ENCODE measurements around the gene REST. TPM values are rescaled to one million over a fixed set of nuclear protein-coding genes. Genes with fewer than 3 reads are reported as not detected.
"Not testable (repeated sequence)": the region's sequence is repeated elsewhere in the genome, so short reads cannot be mapped to it uniquely, and the experiment has no call there.

Gene REST
- total RNA-seq, 6 donors from 2014 or later: 18.3 to 40.2 (median 31.8) TPM

DNA sequence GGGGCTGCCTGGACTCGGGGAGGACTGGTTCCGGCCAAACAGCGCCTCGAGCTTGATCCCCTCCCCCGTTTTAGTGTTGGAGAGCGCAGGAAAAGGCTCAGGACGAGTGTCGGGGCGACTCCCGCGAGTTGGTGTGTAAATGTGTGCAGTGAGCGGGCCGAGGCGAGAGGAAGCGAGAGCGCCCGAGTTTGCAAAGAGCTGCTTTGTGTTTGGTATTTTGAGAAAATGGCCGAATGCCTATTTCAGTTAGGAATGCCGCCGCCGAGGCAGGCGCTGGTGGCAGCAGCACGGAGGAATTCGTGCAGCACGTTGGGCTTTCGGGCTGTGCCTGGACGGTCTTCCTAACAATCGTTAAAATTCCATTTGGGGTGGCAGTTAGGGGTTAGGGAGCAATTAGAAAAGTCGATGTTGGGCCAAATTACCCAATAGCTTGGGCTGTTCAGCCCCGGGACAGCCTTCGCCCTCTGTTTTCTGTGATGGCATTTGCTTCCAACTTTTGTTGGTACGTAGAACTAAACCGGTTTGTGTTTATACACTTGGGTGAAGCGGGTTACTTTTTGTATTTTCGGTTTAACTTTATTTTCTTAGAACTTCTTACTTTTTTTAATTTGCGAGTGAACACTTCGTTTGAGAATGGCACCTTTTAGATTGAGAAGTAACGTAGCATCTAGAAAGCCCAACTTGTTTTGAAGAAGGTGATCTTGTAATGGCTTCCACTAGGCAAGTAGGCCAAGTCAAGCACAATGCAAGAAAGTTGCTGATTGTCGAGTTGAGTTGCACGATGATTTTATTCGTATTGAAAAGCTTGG, 1.6 kb downstream of the REST start:
- Histone ChIP-seq H3K27me3 (no peaks in the 10 kb centered on the region), H3K36me3 (no peaks in the 10 kb centered on the region), H3K4me1 (peaks cover 30 to 46% (median 38%) of the 10 kb centered on the region in 4 donors), H3K9me3 (no peaks in the 10 kb centered on the region), H3K4me3 (peak overlapping the region; percentile 71 to 85 (median 74)), H3K27ac (peak overlapping the region; percentile 90 to 94 (median 92))
- DNase-seq (peak in 1 of 2 donors; percentile 52), ATAC-seq (ENCODE audit: low FRiP score in 2 of 2) (peak; percentile 23 to 28)
- no peak for TF ChIP-seq POLR2A (IDR thresholded peaks at IDR 0.05)
- TF ChIP-seq, protein P1, sequence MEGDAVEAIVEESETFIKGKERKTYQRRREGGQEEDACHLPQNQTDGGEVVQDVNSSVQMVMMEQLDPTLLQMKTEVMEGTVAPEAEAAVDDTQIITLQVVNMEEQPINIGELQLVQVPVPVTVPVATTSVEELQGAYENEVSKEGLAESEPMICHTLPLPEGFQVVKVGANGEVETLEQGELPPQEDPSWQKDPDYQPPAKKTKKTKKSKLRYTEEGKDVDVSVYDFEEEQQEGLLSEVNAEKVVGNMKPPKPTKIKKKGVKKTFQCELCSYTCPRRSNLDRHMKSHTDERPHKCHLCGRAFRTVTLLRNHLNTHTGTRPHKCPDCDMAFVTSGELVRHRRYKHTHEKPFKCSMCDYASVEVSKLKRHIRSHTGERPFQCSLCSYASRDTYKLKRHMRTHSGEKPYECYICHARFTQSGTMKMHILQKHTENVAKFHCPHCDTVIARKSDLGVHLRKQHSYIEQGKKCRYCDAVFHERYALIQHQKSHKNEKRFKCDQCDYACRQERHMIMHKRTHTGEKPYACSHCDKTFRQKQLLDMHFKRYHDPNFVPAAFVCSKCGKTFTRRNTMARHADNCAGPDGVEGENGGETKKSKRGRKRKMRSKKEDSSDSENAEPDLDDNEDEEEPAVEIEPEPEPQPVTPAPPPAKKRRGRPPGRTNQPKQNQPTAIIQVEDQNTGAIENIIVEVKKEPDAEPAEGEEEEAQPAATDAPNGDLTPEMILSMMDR (IDR thresholded peaks at IDR 0.05): no peak
- no peak for TF ChIP-seq POLR2AphosphoS5 (IDR thresholded peaks at IDR 0.05)
- no peak for TF ChIP-seq EP300 (IDR thresholded peaks at IDR 0.05)
- 1 to 2% methylated on average over 19 to 41 of the region's 41 CpGs for WGBS, 2 donors

DNA sequence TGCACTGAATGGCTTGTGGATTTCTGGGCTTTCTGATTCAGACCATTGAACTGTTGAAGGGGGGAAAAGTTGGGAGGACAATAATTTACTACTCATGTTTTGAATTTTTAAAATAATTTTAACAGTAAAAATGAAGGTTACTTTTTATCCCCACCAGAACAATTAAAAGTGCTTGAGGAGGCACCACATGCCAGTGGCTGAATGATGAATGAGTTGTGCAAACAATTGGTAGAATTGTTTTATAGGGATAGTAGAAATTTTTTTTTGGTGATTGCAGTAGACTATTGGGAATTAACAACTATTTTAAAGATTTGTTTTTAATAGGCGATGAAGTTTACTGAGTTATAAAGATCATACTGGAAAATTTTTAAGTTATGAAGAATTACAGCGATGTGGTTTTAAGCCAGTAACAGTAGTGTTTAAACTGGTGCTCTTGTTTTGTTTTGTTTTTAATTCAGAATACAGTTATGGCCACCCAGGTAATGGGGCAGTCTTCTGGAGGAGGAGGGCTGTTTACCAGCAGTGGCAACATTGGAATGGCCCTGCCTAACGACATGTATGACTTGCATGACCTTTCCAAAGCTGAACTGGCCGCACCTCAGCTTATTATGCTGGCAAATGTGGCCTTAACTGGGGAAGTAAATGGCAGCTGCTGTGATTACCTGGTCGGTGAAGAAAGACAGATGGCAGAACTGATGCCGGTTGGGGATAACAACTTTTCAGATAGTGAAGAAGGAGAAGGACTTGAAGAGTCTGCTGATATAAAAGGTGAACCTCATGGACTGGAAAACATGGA, 2.7 kb downstream of the REST start:
- Histone ChIP-seq H3K9me3 (no peaks in the 10 kb centered on the region), H3K27me3 (no peaks in the 10 kb centered on the region), H3K36me3 (no peaks in the 10 kb centered on the region), H3K27ac (no peak overlapping the region), H3K4me3 (peak overlapping the region in 3 of 4 donors; percentile 71 to 75 (median 72)), H3K4me1 (peaks cover 30 to 50% (median 40%) of the 10 kb centered on the region in 4 donors)
- DNase-seq (no peak), ATAC-seq (ENCODE audit: low FRiP score in 2 of 2) (no peak)
- TF ChIP-seq, protein P1 (IDR thresholded peaks at IDR 0.05): no peak
- TF ChIP-seq POLR2A (IDR thresholded peaks at IDR 0.05): no peak
- TF ChIP-seq EP300 (IDR thresholded peaks at IDR 0.05): no peak
- TF ChIP-seq POLR2AphosphoS5 (IDR thresholded peaks at IDR 0.05): no peak
- WGBS, 2 donors: 65 to 72% methylated on average over 6 of the region's 6 CpGs

DNA sequence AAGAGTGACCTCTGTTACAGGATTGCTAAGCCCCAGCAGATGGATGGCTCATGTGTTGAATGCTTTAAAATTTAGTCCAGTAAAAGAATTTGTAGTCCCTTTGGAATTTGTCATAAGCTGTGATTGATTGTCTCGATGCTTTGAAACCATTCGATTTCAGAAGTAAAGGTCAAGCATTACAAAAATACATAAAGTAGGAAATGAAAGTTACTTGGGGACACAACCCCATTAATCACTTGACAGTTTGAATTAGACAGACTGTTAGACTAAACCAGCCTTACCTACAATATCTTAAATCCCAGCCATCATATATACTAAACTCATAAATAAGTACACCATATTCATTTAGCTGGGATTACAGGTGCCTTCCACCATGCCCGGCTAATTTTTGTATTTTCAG, 6.6 kb downstream of the REST start:
- Histone ChIP-seq H3K27ac (no peak overlapping the region), H3K36me3 (peaks cover 0 to 4% (median 0%) of the 10 kb centered on the region in 4 donors), H3K4me3 (no peak overlapping the region), H3K4me1 (peaks cover 30 to 44% (median 40%) of the 10 kb centered on the region in 4 donors), H3K27me3 (no peaks in the 10 kb centered on the region), H3K9me3 (no peaks in the 10 kb centered on the region)
- TF ChIP-seq, protein P1 (IDR thresholded peaks at IDR 0.05): no peak
- TF ChIP-seq POLR2AphosphoS5 (IDR thresholded peaks at IDR 0.05) (no peak), POLR2A (IDR thresholded peaks at IDR 0.05) (no peak), EP300 (IDR thresholded peaks at IDR 0.05) (no peak)
- ATAC-seq (ENCODE audit: low FRiP score in 2 of 2): no peak
- 73 to 75% methylated on average over 3 of the region's 3 CpGs for WGBS, 2 donors
- no peak for DNase-seq

DNA sequence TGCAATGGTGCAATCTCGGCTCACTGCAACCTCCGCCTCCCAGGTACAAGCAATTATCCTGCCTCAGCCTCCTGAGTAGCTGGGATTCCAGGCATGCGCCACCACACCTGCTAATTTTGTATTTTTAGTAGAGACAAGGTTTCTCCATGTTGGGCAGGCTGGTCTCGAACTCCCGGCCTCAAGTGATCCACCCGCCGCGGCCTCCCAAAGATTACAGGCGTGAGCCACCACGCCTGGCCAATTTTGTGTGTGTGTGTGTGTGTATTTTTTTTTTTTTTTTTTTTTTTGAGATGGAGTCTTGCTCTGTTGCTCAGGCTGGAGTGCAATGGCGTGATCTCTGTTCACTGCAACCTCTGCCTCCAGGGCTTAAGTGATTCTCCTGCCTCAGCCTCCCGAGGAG, 7.3 kb downstream of the REST start:
- not testable (repeated sequence) for DNase-seq; ATAC-seq (ENCODE audit: low FRiP score in 2 of 2); H3K36me3 ChIP-seq; H3K27ac ChIP-seq; H3K4me3 ChIP-seq; H3K9me3 ChIP-seq; H3K27me3 ChIP-seq
- peaks cover 26 to 40% (median 35%) of the 10 kb centered on the region in 4 donors for H3K4me1 ChIP-seq
- 96% methylated on average over 11 to 12 of the region's 12 CpGs for WGBS, 2 donors

DNA sequence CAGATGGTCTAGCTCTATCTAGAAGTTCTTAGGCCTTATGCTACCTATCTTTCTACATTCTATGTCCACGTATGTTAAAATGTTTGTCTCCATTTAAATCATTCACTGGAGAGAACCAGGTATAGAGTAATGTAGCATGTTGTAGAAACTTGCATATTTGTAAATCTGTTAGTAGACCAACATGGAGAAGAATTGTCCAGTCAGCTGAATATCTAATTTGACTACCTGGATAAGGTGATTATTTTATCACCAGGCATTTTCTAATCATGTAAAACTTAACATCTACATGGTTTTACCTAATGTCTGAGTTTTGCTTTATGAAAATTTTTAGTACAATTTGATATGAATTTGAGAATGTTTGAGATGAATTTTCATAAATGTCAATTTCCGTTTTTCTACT, 19.5 kb downstream of the REST start:
- Histone ChIP-seq H3K27me3 (no peaks in the 10 kb centered on the region), H3K36me3 (peaks cover 7 to 73% (median 36%) of the 10 kb centered on the region in 4 donors), H3K27ac (no peak overlapping the region), H3K9me3 (no peaks in the 10 kb centered on the region), H3K4me1 (no peaks in the 10 kb centered on the region), H3K4me3 (no peak overlapping the region)
- TF ChIP-seq, protein P1 (IDR thresholded peaks at IDR 0.05): no peak
- TF ChIP-seq POLR2A (IDR thresholded peaks at IDR 0.05) (no peak), POLR2AphosphoS5 (IDR thresholded peaks at IDR 0.05) (no peak), EP300 (IDR thresholded peaks at IDR 0.05) (no peak)
- ATAC-seq (ENCODE audit: low FRiP score in 2 of 2) (no peak), DNase-seq (no peak)
- 86 to 97% methylated on average over 2 of the region's 2 CpGs for WGBS, 2 donors

All from upper lobe of left lung (tissue), 6 donors.